ENCODE results near the gene LAPTM5.
A peak's percentile ranks its signal among the peaks of the same experiment; 100 is the strongest.

The LAPTM5 gene

DNA sequence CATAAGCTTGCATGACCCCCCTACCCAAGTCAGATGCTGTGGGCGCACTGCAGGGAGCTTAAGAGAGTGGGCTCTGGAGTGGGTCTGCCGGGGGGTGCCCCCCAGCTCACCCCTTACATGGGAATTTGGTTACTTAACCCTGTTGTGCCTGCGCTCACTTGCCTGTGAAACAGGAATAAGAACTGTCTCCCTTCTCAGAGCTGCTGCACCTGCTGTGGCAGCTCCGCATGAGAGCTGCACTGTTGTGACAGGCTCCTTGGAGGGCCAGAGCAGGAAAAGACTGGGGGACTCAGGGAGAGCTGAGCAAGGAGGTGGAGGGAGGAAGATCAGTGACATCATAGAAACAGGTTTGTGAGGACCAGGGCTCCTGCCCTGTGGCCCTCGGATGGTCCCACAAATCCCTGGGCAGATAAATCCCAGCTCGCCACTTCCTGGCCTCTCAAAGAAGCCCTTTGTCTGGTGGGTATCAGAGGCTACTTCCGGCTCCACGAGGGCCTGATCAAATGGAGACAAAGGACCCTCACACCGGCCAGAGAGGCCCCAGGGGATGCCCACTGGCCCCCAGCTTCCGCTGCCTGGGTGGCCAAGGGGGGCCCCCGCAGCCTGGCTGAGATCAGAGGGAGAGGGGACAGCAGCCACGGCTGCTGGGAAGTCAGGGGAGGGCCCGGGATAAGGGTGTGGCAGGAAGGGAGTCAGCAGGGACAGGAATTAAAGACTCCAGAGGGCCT lies 28.9 kb upstream of the LAPTM5 start:
- DNase-seq = no peak

DNA sequence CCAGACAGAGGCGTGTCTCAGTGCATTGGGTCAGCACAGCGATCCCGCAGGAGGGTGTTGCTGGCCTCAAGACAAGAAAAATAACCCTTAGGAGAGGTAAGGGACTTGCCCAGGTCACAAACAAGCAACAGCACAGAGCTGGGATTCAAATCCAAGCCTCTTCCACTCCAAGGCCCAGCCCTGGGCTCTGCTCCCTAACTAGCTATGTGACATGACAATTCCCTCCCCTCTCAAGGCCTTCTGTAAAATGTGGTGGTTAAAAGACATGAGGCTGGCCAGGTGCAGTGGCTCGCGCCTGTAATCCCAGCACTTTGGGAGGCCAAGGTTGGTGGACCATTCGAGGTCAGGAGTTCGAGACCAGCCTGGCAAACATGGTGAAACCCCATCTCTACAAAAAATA lies 28.1 kb upstream of the LAPTM5 start:
- no peak for DNase-seq

DNA sequence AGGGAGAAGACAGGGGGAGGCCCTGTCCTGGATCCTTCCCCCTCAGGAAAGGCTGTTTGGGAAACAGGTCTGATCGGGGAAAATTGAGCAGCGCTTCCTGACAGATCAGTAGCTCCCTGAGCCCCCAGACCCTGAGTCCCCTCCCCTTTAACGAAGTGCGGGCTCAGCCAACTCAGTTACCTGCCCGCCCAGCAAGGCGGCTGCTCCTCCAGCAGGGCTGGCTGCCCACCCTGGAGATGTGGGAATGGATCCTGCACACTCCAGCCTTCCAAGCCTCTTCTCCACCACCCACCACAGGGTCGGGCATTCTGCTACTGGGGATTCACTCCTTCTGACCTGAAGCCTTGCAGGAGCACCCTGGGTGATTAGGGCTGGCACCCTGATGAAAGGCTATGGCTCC lies 27.6 kb upstream of the LAPTM5 start:
- no peak for DNase-seq

DNA sequence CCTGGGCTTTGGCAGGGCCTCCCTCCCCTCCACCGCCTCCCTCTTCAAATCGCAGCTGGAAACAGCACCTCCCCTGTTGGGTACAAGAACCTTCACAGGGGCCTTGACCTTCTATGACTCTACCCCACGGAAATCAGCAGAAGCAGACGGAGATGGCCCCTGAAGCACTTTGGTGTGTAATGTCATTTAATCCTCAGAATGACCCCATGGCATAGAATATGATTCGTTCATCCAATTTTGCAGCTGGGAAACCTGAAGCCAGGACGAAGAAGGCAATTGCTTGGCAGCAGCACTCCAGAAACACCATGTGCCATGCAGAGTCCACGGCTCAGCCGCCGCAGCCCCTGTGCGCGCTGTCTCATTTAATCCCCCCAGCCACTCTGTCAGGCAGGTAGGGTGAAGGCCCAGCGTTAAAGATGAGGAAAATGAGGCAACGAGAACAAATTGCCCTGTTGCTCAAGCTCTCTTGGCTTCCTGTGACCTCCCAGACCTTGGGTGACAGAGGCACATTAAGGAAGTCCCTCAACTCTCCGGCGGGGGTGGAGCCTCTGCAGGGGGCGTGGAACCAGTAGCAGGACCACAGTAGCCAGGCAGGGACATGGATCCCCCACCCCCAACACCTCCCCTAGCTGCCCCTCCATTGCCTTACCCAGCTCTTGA lies 25.8 kb upstream of the LAPTM5 start:
- no peak for DNase-seq

DNA sequence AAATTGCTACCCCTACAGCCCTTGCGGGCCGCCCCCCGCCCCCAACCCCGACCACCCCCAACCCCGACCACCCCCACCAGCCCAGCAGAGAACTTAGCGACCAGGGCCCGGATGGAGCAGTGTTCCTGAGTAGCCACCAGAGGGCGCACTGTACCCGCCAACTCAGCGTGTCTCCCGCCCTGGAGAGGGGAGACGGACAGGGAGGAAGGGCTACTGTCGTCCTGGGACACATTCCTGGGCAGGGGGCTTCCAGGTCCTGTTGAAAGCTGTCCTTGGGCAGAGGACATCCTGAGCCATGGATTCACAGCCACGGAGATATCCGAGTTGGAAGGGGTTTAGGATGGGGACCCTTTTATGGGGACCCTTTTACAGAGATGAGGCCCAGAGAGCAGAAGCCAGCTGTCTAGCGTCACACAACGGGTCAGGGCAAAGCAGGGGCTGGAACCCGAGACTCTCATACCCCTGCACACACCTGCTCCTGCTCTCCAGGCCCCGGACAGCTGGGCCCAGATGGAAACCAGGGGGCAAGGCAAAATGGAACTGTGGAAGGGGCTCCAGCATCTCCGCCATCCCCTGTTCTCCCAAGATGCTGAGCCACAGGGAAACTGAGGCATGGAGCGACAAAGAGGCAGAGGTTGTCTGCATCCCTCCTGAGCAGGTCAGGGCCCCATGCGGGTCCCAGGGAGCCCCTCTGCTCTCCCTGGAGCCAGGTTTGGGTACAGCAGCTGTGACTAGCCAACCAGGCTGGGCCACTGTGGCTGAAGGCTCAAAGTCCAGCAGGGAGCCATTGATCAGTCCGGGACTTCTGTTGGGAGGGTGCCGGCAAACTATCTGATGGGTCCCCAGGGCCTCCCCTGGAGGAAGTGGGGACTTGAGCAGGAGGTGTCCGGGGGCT lies 25.0 kb upstream of the LAPTM5 start:
- DNase-seq = peak; percentile 40

DNA sequence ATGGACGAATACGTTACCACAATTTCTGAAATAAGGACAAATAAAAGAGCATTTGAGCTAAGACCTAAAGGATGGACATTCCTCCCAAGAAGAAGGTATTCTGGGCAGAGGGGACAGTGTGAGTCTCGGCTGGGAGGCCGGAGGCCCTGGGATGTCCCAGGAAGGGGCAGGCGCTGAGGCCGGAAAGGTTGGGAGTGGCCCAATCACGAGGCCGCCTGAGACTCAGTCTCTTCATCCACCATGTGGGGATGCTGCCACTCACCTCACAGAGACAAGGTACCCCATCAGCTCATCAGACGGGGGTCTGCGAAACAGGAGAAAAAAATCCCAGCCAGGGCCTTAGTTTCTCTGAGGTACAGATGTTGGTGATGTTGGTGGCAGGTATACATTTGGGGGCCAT lies 24.3 kb upstream of the LAPTM5 start:
- DNase-seq = no peak

DNA sequence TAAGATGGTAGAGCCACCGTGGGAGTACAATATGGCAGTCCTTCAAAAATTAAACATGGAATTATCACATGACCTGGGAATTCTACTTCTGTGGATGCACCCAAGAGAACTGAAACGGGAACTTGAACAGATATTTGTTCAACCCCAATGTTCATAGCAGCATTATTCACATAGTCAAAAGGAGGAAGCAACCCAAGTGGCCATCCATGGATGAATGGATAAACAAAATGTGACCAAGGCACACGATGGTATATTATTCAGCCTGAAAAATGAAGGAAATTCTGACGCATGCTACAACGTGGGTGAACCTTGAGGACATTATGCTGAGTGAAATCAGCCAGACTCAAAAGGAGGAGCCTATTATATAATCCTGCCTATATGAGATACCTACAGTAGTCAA lies 22.8 kb upstream of the LAPTM5 start:
- DNase-seq = no peak

DNA sequence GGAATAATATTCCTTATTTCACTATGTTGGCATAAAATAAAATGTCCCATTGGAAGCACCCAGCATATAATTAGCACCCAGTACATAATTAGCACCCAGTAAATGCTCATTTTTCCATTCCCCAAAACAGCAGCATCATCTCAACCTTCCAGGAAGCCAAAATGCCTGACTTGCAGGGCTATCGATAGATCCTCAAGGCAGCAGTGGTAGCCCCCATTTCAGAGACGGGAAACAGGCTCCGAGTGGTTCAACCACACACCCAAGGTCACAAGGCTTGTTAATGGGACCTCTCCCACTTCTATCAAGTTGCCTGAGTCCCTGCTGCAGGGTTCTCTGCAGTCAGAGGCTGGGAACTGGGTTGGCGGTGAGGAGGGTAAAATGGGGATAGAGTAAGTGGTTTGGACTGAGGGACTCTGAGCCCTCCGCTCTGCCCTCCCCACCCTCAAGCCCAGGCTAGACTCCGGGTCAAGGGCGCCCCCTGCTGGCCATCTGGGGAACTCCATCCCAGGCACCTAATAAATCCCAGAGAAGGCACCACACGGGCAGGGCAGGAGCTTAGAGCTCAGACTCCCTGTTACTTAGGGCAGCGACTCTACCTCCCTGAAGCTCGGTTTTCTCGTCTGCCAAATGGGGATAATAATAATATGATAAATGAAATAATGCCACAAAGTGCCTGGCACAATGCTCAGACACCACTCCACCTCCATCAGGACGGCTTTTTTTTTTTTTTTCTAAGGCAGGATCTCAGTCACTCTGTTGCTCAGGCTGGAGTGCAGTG lies 21.9 kb upstream of the LAPTM5 start:
- peak; percentile 54 for DNase-seq

DNA sequence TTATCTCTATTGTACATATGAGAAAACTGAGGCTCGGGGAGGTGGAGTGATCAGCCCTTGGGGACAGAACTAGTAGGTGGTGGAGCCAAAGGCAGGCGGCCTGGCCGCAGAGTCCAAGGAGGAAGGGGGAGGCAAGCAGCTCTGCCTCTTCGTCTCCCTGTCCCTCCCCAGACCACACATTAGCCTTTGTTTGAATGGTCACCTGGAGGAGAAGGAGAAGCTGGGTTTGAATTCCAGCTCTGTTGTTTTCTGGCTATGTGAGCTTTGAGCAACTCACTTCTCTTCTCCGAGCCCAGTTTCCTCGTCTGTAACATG lies 21.4 kb upstream of the LAPTM5 start:
- no peak for DNase-seq

- peak; percentile 84 for DNase-seq
These were observed 20.8 kb upstream of the LAPTM5 start for GRCh38 chr1:30778154-30778978.

GRCh38 chr1:30777904-30778153 lies 20.3 kb upstream of the LAPTM5 start:
- no peak for DNase-seq

DNA sequence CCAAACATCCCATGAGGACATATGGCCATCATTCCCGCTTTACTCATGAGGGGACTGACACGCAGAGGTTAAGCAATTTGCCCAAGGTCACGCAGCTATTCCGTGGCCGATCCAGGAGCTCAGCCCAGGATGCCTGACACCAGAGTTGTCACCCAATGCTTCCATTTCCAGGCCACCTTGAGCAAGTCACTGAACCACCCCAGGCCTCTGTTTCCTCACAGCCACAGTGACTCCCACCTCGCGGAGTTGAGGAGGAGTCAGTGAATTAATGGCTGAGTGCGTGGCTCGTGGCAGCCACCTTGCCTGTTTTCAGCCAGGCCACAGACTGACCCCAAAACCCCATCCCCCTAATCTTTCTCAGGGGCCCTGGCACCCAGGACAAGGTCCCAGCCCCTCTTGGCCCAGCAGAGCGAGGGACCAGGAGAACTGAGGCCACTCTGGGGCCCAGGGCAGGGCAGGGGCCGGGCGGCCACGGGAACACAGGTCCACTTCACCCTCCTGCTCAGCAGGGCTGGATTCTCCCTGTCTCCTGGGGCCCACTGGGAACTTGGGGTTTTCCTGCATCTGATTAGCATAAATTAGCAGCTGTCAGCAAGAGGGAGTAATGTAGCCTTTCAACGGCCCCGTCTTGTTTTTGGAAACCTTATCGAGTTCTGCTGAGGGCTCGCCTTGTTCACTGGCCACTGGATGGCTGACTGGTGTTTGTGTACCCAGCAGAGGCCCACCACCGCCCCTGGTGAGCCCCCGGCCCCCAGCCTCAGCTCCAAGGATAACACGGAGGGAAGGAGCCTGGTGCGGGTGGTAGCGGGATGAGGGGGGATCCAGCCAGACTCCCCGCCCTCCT lies 19.7 kb upstream of the LAPTM5 start:
- DNase-seq = no peak

- no peak for DNase-seq
These were observed 18.8 kb upstream of the LAPTM5 start for GRCh38 chr1:30776097-30777059.

DNA sequence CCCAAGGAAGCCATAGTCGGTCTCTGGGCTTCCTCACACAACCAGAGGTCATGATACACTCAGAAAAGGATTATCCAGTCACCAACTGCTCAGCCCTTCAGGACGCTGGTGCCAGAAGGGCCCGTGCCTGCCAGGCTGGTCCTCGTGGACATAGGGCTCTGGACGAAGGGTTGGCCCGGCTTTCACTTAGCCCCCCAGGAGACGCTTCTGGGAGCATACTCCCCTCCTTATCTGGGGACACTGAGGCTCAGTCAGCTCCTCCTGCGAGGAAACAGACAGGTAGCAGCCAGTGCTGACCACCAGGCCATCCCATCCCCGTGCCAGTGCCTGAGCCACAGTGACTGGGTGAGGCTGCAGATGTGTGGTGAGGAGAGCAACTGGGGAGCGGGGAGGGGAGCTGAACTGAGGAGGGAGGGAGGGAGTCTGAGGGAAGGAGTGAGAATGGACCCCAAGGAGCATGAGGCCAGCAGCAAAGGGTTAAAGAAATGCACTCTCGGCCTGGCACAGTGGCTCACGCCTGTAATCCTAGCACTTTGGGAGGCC lies 17.9 kb upstream of the LAPTM5 start:
- no peak for DNase-seq

DNA sequence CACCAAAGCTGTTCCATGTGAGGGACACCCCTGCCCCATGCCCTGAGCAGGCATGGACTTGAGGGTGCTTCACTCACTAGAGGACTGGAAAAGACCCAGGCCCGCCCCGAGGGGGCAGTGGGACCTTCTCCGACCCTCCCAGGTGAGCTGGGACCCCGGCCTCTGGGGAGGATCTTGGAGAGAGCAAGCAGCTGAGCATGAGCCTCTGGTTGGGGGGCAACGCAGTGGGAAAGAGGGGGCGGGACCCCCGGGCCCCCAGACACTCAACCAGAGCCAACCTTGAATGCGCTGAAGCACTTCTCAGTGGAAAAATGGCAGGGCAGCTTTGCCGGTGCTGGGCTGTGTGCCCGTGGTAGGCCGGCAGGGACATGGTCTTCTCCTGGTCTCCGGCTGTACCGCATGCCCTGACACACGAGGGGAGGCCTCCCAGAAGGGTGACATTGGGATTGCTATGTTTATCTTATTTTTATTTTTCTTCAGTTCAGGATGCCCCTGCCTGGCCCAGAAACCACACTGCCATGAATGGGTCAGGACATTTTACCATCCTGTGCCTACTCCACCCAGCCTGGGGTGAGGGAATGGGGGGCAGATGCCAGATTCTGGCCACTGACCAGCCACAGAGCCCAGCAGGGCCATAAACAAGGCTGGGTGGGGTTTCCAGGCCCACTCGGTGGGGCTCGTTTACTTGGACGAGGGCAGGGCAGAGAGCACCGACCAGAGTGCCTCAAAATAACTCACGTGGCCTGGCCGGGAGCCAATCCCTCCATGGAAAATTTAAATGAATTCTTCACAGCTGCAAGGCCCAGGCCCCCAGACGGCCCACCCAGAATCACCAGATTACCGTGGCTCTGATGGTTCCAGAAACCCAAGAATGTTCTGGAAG lies 17.2 kb upstream of the LAPTM5 start:
- no peak for DNase-seq

DNA sequence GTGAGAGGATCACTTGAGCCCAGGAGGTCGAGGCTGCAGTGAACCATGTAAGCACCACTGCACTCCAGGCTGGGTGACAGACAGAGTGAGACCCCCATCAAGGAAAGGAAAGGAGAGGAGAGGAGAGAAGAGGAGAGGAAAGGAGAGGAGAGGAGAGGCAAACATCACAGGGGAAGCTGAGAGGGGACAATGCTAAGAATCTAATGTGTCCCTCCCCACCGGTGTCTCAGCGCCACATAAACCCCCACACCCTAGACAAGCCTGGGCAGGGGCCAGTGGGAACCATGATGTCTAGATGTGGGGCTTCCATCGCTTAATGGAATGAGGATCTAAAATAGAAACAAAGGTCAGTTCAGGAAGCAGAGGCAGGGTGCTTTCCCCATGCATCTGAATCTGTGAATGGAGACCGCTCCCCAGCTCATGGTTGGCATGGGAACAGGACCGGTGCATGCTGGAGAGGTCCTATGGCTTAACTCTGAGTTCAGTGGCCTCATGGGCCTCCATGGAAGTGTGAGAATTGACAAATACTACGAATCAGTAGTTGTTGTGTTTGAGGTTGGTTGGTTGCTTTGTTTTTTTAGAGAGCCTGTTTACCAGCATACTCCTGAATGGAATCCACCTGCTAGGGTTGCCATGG lies 16.3 kb upstream of the LAPTM5 start:
- no peak for DNase-seq

DNA sequence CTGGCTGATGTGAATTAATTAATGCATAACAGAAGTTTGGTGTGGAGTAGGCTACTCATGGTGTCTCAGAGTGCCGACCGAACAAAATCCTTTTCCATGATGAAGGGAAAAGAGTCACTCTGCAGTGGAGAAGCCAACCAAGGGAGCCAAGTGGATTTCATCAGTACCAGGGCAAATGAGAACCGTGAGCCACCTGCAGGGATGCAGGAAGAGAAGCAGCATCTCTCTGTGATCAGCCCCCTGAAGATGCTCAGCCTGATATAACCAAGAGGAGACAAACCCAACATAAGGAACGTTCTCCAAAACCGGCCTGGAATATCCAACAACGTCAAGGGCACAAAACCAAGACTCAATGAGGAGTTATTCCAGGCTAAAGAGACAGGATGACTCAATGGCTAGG lies 13.4 kb upstream of the LAPTM5 start:
- DNase-seq = no peak

- no peak for DNase-seq
These were observed 12.6 kb upstream of the LAPTM5 start for GRCh38 chr1:30770150-30770549.
